22Rv1 (cell line): ENCODE measurements around the gene ALPL.

Experiments
- ZFX ChIP-seq: fragments of 450-650 bp; IDR thresholded peaks from 2 replicates; pipeline ENCODE4 v1.6.1; 2017; ENCODE audit warnings: antibody characterized with exemption, borderline replicate concordance
- TF ChIP-seq, protein P1 (sequence below): fragments of 450-650 bp; IDR thresholded peaks from 2 replicates; pipeline ENCODE4 v1.5.1; 2017; ENCODE audit warnings: mild to moderate bottlenecking

DNA sequence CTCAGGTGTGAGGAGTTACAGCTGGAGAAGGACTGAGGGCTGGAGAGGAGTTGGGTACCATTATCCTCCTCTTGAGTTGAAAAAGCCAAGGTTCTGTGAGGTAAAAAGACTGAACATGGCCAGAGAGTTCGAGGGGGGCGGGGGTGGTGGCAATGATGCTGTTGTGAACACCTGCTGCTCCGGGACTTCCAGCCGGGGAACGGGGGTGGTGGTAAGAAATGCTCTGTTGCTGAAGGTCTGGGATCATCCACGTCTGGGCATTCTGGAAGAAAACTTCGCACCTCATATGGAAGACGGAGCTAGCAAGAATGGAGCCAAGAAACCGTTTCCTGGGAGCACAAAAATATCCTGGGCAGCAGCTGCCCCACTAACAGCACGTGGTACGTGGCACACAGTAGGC, 20.1 kb upstream of the ALPL start:
- TF ChIP-seq, protein P1, sequence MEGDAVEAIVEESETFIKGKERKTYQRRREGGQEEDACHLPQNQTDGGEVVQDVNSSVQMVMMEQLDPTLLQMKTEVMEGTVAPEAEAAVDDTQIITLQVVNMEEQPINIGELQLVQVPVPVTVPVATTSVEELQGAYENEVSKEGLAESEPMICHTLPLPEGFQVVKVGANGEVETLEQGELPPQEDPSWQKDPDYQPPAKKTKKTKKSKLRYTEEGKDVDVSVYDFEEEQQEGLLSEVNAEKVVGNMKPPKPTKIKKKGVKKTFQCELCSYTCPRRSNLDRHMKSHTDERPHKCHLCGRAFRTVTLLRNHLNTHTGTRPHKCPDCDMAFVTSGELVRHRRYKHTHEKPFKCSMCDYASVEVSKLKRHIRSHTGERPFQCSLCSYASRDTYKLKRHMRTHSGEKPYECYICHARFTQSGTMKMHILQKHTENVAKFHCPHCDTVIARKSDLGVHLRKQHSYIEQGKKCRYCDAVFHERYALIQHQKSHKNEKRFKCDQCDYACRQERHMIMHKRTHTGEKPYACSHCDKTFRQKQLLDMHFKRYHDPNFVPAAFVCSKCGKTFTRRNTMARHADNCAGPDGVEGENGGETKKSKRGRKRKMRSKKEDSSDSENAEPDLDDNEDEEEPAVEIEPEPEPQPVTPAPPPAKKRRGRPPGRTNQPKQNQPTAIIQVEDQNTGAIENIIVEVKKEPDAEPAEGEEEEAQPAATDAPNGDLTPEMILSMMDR = no peak
- no peak for TF ChIP-seq ZFX
